NCI-H2196 treated with DMSO at 0.1 percent for 48 hours (cell line): Measurements from ENCODE around the gene PPIL3.
"Not testable (repeated sequence)": the region's sequence is repeated elsewhere in the genome, so short reads cannot be mapped to it uniquely, and the experiment has no call there.

Experiments
- DNase-seq: peaks from one replicate; lab custom pipeline; 2025; ENCODE audit not compliant: unreplicated experiment; lab: John Stamatoyannopoulos, UW

PPIL3 gene

DNA sequence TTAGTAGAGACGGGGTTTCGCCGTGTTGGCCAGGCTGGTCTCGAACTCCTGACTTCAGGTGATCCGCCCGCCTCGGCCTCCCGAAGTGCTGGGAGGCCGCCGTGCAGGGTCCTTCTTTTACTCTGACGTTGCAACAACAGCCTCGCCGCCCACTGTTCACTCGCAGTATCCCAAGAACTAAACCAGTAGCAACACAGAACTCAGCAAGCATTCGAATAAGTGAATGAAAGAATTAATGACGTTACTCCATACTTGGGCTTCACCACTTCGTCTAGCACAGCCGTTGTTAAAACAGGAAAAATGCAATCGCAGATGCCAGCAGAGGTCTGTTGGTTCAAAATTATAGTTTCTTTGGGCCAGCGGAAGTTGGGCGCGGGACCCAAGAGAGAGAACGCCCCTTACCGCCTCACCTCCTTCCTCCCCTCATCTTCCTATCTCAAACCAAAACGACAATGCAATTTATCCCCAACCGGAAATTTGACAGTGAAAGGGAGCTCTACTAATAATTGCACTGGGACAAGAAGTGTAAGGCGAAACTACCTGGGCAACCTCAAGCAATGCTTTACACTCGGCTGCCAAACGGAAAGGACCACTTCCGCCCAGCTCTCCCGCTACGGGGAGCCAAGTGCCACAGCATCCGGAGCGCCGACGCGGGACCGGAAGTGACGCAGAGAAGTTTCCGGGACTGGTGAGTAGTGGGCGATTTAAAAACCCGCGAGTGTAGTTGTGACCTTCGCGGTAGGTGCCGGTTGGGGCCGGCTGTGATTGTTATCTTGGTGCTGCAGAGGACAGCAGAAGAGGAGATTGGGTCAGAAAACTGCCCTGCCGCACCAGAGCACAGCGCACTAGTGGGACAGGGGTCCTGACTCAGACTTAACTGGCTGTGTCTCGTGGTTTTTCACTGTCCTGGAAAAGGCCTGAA is at the start of gene PPIL3, which contains the start of gene NIF3L1:
TSS of gene PPIL3 (minus strand) at position 374 of the 922 bp plus-strand sequence. CDS start 1,462 bp downstream, outside the sequence.
TSS of gene NIF3L1 (plus strand) at position 668 of the 922 bp plus-strand sequence. CDS start 2,573 bp downstream, outside the sequence.
- DNase-seq = peak; percentile 94

DNA sequence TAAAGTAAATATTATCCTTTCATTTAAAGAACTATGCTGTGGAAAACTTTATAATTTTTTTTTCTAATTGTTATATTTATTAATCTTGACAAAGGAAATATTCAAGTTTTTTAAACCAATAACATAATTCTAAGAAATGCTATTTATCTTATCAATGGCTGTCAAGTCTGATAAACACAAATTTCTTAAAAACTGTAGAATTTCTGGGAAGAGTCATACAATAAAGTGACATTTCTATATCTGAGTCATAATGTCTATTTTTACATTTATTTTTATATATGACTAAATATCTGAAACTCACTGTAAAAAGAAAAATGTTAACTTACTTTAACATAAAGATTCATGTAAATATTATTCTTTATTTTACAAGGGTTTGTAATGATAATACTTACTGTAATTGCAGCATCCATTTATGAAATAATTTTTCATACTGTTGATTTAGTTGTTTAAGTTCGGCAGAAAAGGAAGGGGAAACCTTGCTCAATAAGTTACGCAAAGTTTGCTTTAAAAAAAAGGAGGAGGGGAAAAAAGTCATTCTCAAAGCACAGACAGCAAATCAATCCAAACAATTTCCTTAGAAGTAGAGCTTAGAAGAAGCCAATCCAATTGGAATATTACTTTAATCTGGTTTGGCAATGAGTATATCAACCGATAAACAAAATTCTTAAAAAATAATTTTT is 42.2 kb upstream of the PPIL3 start:
- no peak for DNase-seq

DNA sequence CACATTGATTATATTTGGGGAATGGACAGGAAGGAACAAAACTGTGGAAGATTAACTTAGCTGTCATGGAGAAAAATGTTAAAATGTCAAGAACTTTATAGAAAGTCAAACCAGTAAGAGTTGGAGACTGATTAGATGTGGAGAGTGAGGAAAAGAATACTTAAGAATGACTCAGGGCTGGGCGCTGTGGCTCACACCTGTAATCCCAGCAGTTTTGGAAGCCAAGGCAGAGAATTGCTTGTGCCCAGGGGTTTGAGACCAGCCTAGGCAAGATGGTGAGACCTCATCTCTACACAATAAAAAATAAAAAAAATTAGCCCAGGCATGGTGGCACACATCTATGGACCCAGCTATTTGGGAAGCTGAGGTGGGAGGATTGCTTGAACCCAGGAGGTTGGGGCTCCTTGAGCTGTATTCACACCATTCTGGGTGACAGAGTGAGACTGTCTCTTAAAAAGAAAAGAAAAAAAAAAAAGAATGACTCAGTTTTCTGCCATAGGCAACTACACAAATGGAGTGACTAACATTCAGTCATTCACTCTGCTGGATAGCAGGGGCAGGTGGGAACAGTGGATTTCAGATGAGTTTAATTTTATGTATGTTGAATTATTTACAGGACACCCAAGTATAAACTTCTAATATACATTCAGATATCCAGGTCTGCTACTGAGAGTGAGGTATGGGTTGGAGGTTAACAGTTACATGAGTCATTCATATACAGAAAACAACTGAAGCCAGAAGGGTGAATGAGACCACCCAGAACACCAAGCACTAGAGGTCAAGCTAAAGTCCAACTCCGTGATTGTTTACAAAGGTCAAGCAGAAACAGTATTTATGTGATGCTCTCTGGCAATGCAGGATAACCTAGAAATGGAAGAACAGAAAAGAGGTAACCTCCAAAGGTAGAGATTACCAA is 40.7 kb upstream of the PPIL3 start:
- DNase-seq = no peak

DNA sequence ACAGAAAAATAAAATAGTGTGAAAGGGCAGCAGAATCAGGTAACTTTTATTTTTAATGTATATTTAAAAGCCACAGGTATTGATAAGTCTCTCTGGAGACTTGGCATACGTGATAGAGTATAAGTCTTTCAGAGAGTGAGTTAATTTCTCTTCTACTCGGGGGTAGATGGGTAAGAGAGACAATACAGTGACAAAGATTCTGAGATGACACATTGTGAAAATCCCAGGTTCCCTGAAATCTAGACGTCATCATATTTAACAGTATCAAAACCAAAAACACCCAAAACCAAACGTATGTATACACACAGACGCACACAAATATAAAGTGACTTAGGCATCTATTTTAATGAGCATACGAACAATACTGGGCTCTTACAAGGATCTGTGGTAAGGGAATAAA is 33.6 kb upstream of the PPIL3 start:
- DNase-seq = no peak

DNA sequence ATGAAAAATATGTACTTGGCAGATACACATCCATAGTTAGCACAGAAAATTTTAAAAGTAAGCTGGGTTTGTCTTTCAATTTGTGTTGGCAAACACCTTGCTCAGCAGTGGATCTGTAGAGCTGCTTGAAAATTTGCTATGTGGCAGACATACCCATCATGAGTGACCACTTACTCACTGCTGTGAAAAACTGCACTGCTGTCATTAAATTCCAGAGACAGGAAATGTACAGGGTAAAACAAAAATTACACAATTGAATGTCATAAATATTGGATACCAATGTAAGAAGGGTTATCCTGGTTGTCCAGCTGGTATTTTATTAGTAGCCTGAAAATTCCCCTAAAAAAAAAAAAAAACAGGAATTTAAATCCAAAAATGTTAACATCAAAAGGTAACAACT is 24.8 kb upstream of the PPIL3 start:
- DNase-seq = no peak

DNA sequence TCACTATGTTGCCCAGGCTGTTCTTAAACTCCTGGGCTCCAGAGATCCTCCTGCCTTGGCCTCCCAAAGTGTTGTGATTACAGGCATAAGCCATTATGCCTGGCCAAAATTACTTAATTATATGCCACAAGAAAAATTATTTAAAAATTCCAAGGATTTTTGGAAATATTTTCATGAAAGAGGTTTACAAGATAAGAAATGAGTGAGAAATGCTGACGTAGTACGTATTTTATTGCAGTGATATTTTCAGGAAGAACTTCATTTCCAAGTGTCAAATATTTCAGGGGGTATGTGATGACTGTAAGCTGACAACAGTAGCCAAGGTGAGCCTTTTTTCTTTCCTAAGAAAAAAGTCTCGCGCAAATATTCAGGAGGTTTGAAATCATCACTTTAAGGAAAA is 21.1 kb upstream of the PPIL3 start:
- no peak for DNase-seq

DNA sequence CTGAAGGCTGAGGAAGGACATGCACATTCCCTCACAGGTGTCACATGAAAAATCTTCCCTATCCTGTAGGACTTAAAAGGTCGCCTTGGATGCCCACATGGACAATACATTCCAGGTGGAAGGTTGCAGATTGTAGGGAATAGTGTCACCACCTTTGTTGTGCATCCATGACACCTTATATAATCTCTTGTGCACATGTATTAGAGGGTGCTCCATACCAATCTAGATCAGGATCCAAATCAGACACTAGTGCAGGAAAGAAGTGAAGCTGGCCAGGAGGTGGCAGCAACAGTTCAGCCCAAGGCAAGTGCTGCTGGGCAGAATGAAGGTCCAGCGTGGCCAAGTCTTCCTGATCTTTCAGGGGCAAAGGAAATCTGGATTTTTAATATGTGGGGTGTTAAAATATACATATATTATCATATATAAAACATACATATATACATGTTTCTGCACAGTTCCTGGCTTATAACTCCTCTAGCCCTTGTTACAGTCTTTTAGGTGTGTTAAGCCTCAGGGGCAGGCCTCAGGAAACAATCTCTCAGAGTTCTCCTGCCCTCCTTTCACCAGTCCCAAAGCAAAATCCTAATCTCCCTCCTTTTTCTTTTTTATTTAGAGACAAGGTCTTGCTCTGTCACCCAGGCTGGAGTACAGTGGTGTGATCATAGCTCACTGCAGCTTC is 16.9 kb upstream of the PPIL3 start:
- peak; percentile 62 for DNase-seq

DNA sequence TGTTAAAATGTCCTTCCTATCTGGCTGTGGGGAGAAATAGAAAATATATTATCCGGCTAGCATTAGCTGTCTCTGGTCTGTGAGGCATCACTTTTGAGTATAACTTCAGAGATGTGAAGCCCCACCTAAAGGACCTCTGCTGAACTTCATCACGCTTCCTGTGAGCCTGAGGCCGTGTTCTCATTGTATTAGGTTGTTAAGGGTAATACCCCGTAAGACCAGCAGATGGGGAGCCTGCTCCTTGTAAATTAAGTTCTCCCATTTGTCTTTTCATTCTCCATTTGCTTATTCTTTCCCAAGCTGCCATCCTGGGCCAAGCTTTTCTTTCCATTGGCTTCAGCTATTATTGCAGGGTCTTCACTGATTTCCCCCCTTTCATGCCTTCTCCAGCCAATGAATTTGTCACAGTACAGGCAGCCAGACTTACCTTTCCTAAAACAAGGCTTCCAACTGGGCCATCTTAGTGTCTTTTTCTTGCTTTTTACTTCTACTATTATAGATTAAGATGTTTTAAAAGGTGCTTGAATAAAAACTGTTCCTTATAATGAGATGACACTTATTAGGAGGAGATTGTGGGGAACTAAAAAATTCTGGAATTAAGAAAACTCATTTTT is 12.7 kb upstream of the PPIL3 start:
- peak; percentile 86 for DNase-seq

DNA sequence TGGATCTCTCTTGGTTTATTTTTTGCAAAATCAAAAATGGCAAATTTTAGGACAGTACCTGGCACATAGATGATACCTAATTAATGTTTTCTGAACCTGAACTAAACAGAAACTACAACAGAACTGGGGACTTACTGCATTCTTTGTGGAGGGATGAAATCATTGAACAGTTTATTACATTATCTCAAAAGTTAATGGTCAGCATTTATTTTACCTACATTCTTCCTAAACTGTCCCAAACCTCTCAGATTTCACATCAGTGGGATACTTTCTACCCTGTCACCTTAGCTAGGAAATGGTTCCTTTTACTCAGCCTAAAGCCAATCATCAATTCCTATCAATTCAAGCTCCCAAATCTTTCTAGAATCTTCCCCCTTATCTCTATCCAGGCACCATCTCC is 10.6 kb upstream of the PPIL3 start:
- DNase-seq = no peak

DNA sequence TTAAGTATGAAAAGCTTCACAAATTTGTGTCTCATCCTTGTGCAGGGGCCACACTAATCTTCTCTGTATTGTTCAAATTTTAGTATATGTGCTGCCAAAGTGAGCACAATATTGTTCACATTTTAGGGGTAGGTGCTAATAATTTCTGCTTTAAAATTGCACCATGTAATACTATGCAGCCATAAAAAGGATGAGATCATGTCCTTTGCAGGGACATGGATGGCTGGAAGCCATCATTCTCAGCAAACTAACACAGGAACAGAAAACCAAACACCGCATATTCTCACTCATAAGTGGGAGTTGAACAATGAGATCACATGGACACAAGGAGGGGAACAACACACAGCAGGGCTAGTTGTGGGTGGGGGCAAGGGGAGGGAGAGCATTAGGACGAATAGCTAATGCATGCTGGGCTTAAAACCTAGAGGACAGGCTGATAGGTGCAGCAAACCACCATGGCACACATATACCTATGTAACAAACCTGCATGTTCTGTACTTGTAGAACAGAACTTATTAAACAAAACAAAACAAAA is 7.1 kb downstream of the PPIL3 start:
- not testable (repeated sequence) for DNase-seq

DNA sequence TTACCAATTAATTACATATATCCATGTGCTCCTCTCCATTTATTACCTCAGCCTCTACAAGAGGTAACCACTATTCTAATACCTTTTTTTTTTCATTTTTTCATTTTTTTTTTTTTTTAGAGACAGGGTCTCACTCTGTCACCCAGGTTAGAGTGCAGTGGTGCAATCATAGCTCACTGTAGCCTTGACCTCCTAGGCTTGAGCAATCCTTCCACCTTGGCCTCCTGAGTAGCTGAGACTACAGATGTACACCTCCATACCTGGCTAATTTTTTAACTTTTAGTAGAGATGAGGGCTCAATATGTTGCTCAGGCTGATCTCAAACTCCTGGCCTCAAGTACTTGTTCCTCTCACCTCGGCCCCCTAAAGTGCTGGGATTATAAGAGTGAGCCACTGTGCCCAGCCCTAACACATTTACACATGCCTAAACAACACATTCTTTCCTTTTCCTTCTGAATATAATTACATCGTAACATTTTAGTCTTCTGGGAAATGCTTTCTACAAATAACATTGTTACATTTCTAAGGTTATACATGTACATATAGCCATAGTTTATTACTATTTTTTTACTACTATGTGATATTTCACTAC is 10.5 kb downstream of the PPIL3 start:
- DNase-seq = no peak

DNA sequence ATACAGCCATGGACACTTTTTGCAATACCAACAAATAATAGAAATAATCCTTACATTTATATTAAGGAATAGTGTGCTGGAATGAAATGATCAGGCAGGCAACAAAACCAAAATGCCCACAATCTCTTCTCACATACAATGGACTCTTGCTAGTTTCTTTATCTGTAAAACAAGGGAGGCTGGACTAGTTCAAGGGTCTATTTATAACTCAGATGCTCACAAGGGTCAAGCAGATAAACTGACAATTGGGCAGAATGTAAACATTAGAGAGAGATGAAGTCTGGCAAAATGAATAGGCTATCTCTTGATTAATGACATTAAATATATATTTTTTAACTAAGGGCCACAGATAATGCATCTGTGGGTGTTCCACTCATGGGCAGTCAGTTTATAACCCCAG is 11.4 kb downstream of the PPIL3 start:
- no peak for DNase-seq

DNA sequence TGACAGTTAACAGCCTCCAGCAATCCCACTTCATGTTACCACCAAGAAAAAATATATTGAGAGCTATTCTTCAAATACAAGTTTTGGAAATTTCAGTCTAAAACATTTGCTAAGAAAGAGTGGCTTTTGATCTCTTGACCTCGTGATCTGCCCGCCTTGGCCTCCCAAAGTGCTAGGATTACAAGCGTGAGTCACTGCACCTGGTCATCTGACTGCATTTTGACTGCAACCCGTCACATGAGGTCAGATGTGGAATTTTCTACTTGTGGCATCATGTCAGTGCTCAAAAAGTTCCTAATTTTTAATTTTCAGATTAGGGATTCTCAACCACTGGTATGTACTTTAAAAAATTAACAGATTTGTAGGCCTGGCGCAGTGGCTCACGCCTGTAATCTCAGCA is 15.3 kb downstream of the PPIL3 start:
- DNase-seq = no peak

DNA sequence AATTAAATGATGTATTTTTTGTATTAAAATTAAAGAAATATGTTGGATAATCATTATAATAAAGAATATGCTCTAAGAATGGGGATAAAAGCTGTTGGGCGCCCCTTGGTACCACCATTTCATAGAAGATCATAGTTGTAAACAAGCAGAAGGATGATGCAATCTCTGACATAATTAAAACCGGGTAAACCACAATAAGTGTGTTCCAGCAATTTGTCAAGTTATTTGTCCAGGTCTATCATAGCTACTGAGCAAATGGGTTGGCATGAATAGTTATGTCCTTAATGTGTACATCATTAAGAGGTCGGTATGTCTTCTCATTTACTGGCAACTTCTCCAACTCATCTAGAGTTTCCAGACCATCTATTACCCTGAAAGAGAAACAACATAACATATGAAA is 17.7 kb downstream of the PPIL3 start:
- no peak for DNase-seq

DNA sequence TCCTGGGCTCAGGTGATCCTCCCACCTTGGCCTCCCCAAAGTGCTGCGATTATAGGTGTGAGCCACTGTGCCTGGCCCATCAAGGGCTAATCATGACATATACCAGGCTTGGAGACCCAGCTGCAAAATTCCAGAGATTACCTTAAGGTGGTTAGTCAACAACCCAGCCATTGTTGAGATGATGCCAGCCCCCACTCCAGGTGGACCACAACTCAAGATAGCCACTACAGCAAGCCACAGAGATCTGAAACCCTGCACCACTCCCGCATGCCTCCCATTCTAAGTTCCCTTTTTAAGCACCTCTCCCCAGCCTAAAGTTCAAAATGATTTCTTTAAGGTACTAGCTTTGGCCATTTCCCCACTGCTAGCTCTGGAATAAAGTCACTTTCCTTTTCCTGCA is 19.9 kb downstream of the PPIL3 start:
- no peak for DNase-seq

DNA sequence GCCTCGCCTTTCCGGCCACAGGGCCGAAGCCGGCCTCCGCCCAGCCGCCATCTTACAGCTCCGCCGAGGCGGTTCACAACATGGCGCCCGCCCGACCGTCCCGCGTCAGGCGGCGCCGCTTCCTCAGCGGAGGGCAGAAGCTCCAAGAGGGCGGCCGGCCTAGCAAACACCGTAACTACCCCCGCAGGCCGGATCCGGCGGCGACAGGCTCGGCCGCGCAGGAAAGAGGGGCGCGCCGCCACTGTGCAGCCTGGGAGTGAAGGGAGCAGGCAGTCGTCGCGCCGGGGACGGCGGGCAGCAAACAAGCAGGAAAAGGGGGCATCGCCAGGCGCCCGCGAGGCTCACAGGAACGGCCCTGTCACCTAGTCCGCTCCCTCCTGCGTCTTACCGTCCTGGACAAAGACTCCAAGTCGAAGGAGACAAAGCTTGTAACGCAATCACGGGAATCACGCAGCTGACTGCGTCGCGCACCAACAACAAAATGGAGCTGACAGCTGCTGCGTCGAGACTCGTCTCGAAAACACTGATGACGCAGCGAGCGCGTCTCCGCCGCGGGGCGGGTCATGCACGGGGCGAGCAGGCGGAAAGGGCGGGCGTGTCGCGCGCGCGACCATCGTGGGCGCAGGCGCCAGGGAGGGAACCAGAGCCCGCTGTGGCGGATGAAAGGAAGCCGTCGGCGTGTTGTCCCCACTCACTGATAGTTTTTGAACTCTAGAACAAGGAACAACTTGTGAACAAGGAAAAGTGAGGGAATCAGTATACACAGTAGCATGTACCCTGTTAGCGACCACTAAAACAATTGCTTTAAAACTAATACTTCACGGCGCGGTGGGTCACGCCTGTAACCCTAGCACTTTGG is 24.5 kb downstream of the PPIL3 start, which contains the start of gene CLK1:
TSS of gene CLK1 (minus strand) at position 483 of the 859 bp plus-strand sequence. CDS start 2,796 bp downstream, outside the sequence.
- DNase-seq = peak; percentile 85

DNA sequence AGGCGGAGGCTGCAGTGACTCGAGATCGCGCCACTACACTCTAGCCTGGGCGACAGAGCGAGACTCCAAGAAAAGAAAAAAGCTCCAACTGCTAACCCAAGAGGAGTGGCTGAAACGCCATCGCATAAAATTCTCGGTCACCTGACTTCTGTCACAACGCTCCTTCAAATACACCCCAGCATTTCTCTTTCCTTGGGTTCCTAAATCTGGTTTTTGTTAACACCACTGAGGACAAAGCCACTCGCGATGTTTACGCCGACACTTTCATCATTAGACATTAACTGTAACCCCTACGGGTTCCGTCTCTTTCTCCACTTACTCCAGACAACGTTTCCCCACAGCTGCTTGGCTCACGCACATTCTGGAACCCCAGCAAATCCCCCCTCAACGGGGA is 25.1 kb downstream of the PPIL3 start:
- DNase-seq = no peak

DNA sequence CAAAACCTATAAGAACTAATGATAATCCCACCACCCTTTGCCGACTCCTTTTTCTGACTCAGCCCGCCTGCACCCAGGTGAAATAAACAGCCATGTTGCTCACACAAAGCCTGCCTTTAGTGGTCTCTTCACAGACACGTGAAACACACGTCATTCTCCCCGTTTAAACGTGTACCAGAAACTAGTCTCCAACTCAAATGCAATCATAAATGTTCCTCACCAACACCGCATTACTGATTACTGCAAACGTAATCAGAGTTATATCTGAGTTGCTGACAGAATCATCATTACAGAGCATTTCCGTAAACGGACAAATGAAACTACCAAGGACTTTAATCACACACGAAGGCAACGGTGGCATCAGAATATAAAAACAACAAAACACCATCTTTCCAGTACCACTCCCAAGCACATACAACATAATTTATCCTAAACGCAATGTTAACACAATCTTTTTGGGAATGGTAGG is 26.3 kb downstream of the PPIL3 start:
- no peak for DNase-seq
